NK-92 (cell line): ENCODE results near the gene PSMA3.
A peak's percentile ranks its signal among the peaks of the same experiment; 100 is the strongest.
"Not testable (repeated sequence)": the region's sequence is repeated elsewhere in the genome, so short reads cannot be mapped to it uniquely, and the experiment has no call there.

Experiments used
- DNase-seq: peaks from one replicate; lab custom pipeline; 2025; ENCODE audit not compliant: unreplicated experiment; lab: John Stamatoyannopoulos, UW

Gene PSMA3

DNA sequence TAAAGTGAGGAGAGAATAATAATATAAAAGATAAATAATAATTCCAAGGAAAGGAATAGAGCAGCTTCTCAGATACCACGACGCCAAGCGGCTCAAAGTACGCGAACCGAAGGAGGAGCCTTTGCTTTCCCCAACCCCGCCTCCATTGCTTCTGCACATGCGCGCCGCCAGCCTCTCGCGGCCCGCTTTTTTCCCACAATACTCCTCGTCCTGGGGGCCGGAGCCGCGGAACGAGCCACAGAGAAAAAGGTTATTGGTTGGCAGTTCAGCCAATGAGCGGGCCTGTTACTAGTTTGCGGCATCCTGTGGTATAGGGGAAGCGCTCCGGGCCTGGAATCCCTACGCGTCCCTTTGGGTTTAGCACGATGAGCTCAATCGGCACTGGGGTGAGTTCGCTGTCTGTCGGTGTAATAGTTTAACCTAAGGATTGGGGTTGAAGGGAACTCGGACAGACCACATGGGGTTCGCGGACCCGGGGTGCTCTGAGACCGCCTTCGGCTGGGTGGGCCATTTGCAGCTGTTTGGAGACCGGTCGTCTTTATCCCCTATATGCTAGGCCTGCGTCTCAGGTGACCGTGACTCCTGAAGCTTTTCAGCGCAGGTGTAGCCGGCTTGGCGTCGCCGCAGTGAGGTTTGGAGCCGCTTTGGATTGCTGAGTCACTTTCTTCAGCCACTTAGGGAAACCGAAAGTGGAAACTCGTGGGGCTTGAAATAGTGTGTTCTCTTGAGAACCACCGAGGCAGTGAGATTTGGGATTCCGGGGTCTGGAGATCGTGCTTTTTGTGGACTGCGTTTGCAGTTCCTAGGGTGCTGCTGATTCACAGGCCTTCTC is at the start of gene PSMA3:
Gene PSMA3, plus strand, starts transcription at position 288 of the 832 bp plus-strand sequence. Its CDS starts 78 bp downstream, at position 366.
- DNase-seq, result peak; percentile 92

GRCh38 chr14:58196198-58196597 is 48.4 kb upstream of the PSMA3 start:
- DNase-seq, result no peak

GRCh38 chr14:58198086-58198485 is 46.6 kb upstream of the PSMA3 start:
- no peak for DNase-seq

DNA sequence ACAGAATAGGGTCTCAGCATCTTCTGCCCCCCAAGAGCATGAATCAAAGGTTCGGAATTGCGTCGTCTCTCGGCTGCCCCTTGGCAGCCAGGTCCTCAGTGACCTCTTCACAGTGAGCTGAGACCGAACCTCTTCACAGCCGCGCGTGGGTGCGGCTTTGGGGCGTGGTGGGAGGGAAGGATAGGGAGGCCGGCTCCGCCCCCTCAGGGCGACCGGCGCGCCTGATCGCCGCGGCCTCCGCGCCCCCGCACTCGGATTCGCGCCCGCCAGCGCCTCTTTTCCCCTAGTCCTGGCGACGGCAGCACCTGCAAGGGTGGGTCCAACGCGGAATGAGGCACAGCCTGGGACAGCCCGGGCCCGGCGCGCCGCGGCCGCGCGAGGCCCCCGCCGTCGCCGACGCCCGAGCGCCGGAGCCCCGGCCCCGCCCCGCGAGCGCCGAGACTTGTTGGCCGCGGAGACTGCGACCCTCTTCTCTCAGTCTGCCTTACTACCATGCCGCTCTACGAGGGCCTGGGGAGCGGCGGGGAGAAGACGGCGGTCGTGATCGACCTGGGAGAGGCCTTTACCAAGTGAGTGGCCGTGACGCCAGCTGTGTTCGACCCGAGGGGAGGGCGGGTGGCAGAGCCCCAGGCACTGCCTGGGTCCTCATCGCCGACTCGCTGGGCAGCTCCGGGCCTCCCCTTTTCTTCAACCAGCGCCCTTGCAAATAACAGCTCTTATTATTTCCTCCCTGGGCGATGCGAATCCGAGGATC is 44.7 kb upstream of the PSMA3 start, which contains the start of gene ACTR10:
Gene ACTR10, plus strand, starts transcription at position 424 of the 754 bp plus-strand sequence. Its CDS starts 69 bp downstream, at position 493.
- DNase-seq, result no peak

- DNase-seq, result no peak
These were observed 44.2 kb upstream of the PSMA3 start for GRCh38 chr14:58200480-58200841.

- DNase-seq, result no peak
These were observed 43.8 kb upstream of the PSMA3 start for GRCh38 chr14:58200846-58201245.

DNA sequence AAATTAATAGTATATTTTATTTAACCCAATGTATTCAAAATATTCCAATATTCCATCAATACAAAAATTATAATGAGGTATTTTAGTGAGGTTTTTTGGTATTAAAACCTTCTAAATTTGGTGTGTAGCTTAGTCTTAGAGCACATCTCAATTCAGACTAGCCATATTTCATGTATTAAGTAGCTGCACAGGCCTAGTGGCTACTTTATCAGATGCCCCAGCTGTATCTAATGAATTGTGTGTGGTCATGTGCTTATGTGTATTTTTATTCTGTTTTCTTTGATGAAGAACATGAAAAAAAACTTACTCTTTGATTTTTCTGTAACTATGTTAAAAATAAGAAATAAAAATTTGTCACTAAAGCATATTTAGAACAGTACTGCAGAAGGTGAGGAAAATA is 31.5 kb upstream of the PSMA3 start:
- DNase-seq, result no peak

- no peak for DNase-seq
These were observed 29.3 kb upstream of the PSMA3 start for GRCh38 chr14:58215191-58215914.

GRCh38 chr14:58216544-58216943 is 28.1 kb upstream of the PSMA3 start:
- no peak for DNase-seq

DNA sequence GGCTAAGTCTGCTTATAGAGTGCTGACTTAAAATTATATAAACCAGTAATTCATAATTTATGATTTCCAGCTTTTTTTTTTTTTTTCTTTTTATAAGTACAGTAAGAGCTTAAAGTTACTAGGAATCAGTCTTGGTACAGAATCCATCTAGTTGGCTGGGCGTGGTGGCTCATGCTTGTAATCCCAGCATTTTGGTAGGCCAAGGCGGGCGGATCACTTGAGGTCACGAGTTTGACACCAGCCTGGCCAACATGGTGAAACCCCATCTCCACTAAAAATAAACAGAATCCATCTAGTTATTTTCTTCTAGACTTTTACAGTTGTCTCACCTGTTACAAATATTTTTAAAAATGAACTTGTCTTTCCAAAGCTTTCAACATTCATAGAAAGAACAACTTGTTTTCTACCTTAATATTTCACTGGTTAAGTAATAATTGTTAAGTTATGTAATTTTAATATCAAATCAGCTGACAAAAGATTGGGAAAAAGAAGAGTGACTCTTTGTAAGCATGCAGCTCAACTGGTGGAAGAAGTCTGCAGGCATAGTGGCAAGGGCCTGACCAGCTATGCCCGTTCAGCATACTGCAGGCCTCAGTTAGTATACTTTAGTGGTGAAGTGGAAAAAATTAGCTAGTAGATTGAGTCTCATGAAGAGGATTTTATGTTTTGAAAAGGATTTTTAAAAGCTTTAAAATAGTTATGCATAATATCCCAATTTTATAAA is 17.4 kb upstream of the PSMA3 start:
- no peak for DNase-seq

DNA sequence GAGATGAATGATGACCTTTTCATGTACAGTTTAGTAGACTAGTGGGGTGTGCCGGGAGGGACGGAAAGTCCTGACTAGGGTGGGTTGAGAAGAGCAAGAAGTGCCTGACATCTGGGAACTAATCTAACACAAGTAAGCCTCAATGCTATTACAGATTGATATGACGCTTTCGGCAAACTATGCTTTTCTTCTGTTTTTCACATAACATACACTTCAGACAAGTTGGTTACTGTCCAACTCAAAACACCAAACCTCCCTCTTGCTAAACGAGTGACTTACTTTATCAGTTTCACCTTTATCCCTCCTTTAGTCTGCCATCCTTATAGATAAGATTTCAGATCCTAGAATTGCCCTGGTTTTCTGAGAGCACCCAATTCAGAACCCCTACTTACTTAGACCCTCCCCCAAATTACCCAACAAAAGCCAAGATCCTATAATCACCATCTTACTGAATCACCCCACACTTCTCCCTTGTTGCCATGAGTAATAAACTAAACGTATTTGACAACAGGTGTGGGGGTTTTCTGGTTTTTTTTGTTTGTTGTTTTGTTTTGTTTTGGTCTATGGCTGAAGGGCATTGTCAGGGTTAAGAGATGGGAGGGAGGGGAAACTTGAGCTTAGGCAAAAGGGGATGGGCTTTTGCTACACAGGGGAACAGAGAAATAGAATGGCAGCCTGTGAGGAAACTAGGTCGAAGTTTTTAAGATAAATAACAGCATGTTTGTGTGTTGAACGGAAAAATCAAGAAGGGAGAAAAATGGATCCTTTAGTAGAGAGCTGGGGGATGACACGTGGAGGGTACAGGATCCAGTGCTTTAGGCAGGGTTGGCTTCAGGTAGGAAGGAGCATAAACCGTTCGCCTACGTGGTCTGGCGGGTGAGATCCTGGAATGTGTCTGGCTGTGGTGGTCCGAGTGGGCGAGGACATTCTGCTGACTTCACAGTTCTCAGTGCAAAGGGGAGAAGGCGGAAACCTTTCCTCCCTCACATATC is 6.1 kb upstream of the PSMA3 start:
- DNase-seq, result no peak

- no peak for DNase-seq
These were observed 5.1 kb upstream of the PSMA3 start for GRCh38 chr14:58239244-58240195.

- DNase-seq, result no peak
These were observed 670 bp upstream of the PSMA3 start for GRCh38 chr14:58243790-58244555.

GRCh38 chr14:58245562-58245961 is 919 bp downstream of the PSMA3 start:
- DNase-seq, result no peak

DNA sequence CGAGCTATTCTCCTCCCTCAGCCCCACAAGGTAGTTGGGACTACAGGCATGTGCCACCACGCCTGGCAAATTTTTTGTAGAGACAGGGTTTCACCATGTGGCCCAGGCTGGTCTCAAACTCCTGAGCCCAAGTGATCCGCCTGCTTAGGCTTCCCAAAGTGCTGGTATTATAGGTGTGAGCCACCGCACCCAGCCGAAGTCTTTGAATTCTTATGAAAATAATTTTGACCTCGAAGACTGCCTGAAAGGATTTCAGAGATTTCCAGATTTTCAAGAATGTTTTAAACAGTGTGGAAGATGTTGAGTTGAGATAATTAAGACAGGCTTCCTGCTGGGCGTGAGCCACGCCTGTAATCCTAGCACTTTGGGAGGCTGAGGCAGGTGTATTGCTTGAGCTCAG is 5.0 kb downstream of the PSMA3 start:
- DNase-seq, result no peak

DNA sequence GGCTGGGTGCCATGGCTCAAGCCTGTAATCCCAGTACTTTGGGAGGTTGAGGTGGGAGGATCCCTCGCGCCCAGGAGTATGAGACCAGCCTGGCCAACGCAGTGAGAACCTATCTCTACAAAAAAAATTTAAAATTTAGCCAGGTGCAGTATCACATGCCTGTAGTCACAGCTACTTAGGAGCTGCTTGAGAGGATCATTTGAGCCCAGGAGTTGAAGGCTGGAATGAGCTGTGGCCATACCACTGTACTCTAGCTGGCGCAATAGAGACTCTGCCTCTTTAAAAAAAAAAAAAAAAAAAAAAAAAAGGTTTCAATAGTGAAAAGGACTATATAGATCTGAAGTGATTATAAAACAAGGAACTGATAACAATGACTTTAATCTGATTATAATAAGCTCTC is 13.5 kb downstream of the PSMA3 start:
- DNase-seq, result no peak

DNA sequence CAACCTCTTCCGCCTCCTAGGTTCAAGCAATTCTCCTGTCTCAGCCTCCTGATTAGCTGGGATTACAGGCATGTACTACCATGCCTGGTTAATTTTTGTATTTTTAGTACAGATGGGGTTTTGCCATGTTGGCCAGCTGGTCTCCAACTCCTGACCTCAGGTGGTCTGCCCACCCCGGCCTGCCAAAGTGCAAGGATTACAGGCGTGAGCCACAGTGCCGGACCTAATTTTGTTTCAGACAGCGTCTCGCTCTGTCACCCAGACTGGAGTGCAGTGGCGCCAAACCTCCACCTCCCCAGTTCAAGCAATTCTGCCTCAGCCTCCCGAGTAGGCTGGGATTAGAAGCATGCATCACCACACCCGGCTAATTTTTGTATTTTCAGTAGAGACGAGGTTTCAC is 17.4 kb downstream of the PSMA3 start:
- not testable (repeated sequence) for DNase-seq

DNA sequence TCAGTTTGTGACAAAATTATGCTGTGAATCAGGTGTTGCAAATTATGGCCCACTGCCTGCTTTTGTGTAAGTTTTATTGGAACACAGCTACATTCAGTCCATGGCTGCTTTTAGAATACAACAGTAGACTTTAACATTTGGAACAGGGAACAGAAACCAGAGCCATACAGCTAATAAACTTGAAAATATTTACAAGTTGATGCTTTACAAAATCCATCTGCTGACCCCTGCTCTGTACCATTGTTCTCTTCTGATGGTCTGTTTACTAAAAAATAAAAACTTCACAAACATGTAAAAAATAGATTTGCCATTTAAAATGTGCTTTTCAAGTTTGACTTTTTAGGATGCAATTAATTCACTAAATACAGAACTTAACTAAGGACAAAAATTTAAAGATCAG is 20.8 kb downstream of the PSMA3 start:
- no peak for DNase-seq
